ENCODE measurements around the gene CPLX1.
"Not testable (repeated sequence)": the region's sequence is repeated elsewhere in the genome, so short reads cannot be mapped to it uniquely, and the experiment has no call there.

Gene CPLX1

GRCh38 chr4:786074-786741 is 39.7 kb downstream of the CPLX1 start:
- FAIRE-seq (no peak), DNase-seq (ENCODE audit: insufficient read length, low spot score) (no peak)
- no peak for TF ChIP-seq CTCF (IDR thresholded peaks at IDR 0.05; ENCODE audit: insufficient read depth, missing control alignments)

- FAIRE-seq = no peak
These were observed 40.4 kb downstream of the CPLX1 start for GRCh38 chr4:785332-786073.

GRCh38 chr4:784401-785331 is 41.3 kb downstream of the CPLX1 start:
- no peak for TF ChIP-seq CTCF (IDR thresholded peaks at IDR 0.05; ENCODE audit: insufficient read depth, missing control alignments)
- no peak for FAIRE-seq

More at GRCh38 chr4:785332-786073, 40.4 kb downstream of the CPLX1 start:
- DNase-seq (ENCODE audit: insufficient read length, low spot score) = no peak
- TF ChIP-seq CTCF (IDR thresholded peaks at IDR 0.05; ENCODE audit: insufficient read depth, missing control alignments) = no peak

GRCh38 chr4:781493-782216 is 44.3 kb downstream of the CPLX1 start:
- TF ChIP-seq CTCF (IDR thresholded peaks at IDR 0.05; ENCODE audit: insufficient read depth, missing control alignments) = no peak
- no peak for FAIRE-seq
- peak; percentile 97 for DNase-seq (ENCODE audit: insufficient read length, low spot score)

More at GRCh38 chr4:784401-785331, 41.3 kb downstream of the CPLX1 start:
- no peak for DNase-seq (ENCODE audit: insufficient read length, low spot score)

- DNase-seq (ENCODE audit: insufficient read length, low spot score) (no peak), FAIRE-seq (no peak)
- TF ChIP-seq CTCF (IDR thresholded peaks at IDR 0.05; ENCODE audit: insufficient read depth, missing control alignments) = no peak
These were observed 45.0 kb downstream of the CPLX1 start for GRCh38 chr4:780716-781492.

GRCh38 chr4:780255-780654 is 45.7 kb downstream of the CPLX1 start:
- DNase-seq (ENCODE audit: insufficient read length, low spot score); FAIRE-seq: not testable (repeated sequence)

Measured in D721Med (cell line).